Activated CD4-positive, alpha-beta T cell treated with anti-CD3 and anti-CD28 coated beads for 48 hours (primary cell): ENCODE results near the gene CCR8.
A peak's percentile ranks its signal among the peaks of the same experiment; 100 is the strongest.
"Not testable (repeated sequence)": the region's sequence is repeated elsewhere in the genome, so short reads cannot be mapped to it uniquely, and the experiment has no call there.

Experiments used
- DNase-seq: peaks from one replicate; pipeline ENCODE4 v3.0.0-alpha.2; 2020

CCR8 gene

DNA sequence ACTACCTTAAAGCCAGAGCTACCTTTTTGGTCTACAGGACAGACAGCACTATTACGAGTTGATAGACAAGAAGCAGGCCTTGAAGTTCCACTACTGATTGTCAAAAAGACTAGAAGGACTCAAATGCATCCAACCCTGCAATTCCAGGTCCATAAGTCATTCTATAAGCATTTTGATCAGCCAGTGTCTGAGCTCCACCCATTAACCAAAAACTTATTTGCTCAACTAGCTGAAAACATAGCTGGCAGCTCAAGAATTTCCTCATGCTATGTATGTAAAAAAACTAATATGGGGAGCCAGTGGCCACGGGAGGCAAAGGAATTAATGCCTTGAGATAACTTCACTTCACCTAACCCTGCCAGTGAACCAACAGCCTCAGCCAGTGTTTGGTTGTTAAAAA is 21.6 kb downstream of the CCR8 start:
- DNase-seq, result not testable (repeated sequence)

DNA sequence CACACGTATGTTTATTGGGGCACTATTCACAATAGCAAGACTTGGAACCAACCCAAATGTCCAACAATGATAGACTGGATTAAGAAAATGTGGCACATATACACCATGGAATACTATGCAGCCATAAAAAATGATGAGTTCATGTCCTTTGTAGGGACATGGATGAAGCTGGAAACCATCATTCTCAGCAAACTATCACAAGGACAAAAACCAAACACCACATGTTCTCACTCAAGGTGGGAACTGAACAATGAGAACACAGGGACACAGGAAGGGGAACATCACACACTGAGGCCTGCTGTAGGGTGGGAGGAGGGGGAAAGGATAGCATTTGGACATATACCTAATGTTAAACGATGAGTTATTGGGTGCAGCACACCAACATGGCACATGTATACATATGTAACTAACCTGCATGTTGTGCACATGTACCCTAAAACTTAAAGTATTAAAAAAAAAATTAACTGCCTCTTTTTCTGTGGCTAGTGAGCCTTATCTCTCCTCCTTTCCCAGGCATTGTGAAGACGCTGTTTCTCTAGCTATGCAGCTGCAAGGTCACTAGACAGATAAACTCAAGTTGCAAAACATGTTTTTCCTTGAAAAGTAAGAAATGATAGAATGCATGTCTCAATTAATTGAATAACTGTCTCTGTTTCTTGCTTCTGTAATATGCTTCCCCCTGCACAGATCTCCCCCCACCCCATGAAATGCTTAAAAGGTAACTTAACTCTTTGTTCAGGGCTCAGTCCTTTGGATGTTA is 23.8 kb downstream of the CCR8 start:
- not testable (repeated sequence) for DNase-seq

DNA sequence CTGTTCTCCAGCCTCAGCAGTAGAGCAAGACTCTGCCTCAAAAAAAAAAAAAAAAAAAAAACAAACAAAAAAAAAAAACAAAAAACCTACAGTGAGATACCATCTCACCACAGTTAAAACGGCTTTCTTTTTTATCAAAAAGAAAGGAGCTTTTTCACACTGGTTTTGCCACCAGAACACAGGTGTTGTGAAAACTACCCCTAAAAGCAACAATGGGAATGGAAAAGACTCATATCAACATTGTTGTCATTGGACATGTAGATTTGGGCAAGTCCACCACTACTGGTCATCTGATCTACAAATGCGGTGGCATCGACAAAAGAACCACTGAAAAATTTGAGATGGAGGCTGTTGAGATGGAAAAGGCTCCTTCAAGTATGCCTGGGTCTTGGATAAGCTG is 28.8 kb downstream of the CCR8 start:
- no peak for DNase-seq

DNA sequence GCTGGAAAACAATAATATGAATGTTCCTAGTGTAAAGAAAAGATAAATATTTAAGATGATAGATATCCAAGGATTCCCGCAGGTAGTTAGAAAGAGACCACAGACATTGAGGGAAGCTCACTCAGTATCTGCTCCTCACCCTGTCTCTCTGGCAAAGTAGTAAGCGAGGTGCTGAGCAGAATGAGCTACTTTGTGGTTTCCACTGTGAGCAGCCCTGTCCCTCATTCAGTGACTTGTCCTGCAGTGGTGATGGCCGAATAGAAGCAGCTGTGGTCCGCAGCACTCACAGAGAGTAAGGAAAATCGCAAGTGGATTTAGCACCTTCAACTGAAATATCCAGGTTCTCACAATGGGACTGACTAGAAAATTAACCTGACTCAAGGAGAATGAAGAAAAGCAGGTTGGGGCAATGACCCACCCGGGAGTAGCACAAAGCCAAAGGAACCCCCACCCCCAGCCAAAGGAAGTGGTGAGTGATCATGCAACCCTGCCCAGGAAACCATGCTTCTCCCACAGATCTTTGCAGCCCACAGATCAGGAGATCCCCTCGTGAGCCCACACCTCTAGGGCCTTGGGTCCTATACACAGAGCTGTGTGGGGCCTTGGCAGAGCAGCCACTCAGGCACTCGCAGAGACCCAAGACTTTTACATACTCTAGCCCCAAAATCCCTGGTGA is 31.9 kb downstream of the CCR8 start:
- peak; percentile 54 for DNase-seq

DNA sequence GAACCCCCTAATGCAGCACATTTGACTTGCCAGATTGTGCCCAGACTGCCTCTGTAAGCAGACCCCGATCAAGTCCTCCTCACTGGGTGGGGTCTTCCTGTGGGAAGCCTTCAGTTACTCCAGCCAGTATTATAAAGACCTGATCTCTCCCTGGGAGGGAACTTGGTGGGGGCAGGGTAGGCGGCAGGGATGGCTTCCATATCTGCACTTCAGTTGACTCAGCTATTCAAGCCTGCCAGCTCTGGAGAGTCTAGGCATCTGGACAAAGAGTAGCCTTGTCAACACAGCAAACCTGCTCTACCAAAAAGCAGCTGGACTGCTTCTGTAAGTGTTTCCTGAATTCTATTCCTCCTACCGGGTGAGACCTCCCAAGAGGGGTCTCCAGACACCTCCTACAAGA is 32.7 kb downstream of the CCR8 start:
- DNase-seq, result no peak

DNA sequence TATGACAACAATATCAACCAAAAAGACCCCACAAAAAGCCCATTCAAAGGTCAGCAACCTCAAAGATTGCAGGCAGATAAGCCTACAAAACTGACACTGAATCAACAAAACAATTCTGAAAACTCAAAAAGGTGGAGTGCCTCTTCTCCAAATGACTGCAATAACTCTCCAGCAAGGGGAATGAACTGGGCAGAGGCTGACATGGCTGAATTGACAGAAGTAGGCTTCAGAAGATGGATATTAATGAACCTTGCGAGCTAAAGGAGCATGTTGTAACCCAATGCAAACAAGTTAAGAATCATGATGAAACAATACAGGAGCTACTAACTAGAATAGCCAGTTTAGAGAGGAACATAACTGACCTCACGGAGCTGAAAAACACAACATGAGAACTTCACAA is 33.3 kb downstream of the CCR8 start:
- DNase-seq, result no peak

DNA sequence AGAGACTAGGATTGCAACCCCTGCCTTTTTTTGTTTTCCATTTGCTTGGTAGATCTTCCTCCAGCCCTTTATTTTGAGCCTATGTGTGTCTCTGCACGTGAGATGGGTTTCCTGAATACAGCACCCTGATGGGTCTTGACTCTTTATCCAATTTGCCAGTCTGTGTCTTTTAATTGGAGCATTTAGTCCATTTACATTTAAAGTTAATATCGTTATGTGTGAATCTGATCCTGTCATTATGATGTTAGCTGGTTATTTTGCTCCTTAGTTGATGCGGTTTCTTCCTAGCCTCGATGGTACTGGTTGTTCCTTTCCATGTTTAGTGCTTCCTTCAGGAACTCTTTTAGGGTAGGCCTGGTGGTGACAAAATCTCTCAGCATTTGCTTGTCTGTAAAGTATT is 40.9 kb downstream of the CCR8 start:
- not testable (repeated sequence) for DNase-seq

DNA sequence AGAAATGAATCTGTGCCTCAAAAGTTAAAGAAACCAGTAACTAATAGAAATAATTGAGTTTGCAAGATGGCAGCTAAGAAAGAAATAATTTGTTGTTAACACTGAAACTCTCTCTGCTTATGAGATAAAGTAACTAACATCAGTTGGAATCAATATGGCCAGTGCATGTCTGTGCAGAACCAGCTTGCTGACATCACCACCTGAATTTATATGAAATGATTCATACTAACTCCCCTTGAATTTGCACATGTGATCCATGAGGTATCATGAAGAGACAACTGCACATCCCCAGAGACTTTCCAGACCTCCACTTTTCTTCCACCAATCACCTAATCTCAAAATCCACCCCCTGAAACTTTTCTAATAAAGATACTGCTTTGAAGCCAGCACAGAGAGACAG is 43.3 kb downstream of the CCR8 start:
- no peak for DNase-seq

DNA sequence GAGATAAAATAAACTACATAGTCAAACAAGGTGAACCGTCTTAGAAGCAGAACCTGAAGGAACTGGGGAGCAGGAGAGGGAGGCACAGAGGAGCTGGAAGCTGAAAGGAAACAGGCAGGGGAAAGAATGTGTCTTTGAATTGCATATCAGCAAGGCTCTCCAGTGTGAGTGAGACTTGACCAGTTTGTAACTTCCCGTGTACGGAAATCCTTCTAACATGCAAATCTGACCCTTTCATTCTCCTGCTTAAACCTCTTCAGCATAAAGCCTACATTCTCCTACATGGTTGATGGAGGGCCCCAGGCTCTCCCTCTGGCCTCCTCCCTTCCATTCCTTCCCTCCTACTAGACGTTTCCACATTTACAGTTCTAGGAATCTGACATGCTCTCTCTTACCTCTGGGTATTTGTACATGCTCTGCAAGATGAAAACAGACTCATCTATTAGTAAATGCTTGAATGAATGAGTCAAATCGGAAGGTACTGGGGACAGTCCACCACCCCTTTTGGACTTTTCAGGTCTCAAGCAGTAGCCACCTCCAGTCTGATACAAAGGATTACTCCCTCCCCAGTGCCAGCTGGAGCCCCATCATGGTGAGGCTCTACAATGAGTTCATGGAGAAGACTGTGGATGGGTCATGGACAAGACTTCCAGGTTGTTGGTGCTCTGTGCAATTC is 47.6 kb downstream of the CCR8 start:
- DNase-seq, result no peak

DNA sequence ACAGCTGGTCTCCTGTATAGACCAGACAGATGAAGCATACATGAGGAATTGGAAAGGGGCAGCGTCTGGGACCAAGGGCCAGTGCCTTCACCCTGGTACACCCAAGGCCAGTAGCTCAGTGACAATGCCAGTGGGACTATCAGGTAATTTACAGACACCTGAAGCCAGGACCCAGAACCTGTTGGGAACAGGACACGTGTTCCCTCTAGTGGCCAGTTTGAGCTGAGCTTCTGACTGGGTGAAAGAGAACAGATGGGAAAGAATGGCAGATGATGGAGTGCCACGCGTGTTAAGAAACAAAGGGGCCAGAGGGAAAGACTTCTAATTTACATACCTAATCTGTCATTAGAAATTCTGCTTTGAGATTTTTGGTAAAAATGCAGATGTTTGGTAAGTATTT is 48.6 kb downstream of the CCR8 start:
- peak; percentile 73 for DNase-seq

DNA sequence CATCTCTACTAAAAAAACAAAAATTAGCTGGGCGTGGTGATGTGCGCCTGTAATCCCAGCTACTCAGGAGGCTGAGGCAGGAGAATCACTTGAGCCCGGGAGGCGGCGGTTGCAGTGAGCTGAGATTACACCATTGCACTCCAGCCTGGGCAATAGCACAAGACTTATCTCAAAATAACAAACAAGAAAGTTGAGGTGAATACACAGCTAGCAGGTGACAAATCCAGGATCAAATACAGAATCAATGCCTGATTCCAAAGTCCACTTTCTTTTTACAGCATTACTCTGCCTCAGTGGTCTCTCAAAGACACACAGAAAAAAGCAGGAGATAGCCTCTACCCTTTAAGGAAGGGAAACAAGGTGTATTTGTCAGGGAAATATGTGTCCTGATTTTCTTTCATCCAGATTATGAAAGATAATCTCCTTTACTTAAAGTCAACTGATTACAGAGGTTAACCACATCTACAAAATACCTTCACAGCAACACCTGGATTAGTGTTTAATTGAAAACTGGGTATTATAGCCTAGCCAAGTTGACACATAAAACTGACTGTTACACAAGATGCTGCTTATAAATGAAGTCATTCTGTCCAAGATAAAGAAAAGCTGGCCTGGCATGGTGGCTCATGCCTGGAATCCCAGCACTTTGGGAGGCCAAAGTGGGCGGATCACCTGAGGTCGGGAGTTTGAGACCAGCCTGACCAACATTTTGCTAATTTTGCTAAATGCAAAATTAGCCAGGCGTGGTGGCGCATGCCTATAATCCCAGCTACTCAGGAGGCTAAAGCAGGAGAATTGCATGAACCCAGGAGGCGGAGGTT is 49.7 kb downstream of the CCR8 start:
- DNase-seq, result no peak

DNA sequence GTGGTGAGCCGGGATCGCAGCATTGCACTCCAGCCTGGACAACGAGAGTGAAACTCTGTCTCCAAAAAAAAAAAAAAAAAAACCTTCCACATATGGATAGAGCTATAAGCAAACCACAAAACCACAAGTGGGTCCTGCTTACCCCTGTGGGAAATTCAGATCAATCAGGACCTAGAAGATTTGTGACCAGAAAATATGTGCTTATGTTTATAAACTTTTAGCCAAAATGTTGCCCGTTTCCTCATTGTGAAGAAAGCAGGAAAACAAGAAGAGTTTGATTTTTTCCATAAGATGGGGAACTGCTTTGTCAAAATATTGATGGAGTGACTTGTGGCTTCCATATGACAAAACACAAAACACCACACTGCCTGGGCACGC is 50.3 kb downstream of the CCR8 start:
- no peak for DNase-seq

DNA sequence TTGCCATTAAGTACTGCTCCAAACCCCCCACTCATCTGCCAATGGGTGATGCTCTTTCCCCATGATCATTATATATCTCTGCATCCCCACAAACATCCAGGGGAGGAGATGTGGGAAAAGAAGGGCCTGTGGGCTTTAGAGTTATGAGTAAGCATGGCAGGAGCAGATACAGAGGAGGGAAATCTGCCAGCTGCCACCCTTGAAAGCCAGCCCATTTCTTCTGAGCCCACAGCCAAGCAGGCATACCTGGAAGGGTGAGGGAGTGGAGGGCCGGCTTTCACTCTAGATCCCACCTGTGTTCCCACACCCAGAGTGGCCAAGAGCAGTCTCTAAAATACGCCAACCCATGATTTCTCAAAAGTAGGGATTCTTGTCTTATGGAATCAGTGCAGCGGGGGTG is 51.9 kb downstream of the CCR8 start:
- DNase-seq, result no peak
